ENCODE measurements around the gene ZNF501. TPM values are rescaled to one million over a fixed set of nuclear protein-coding genes. Genes with fewer than 3 reads are reported as not detected.

Gene ZNF501
- 1 to 10 TPM in 3 of 5 donors, not detected in 2; 2.8 to 7.2 (median 3.5) TPM for total RNA-seq
- 1 to 10 TPM in 2 of 3 donors, under 1 TPM in 1; 0.95 to 2.6 (median 1.2) TPM for polyA plus RNA-seq
- long read RNA-seq, donor 1, partial matches to known transcripts = 0 of 2 reads
- long read RNA-seq, donor 1, other reads (novel, unspliced or antisense) = 0 of 2 reads
- long read RNA-seq, donor 2, partial matches to known transcripts = 0 of 2 reads
- long read RNA-seq, donor 2, other reads (novel, unspliced or antisense) = 0 of 2 reads
- long read RNA-seq, donor 3 = 0 reads
- long read RNA-seq, donor 4 = 0 reads
- long read RNA-seq, donor 5, partial matches to known transcripts = 0 of 2 reads
- long read RNA-seq, donor 5, other reads (novel, unspliced or antisense) = 0 of 2 reads
- long read RNA-seq, donor 6 = 0 reads
- long read RNA-seq, donor 7, partial matches to known transcripts = 0 of 2 reads
- long read RNA-seq, donor 7, other reads (novel, unspliced or antisense) = 0 of 2 reads
- long read RNA-seq, donor 8, partial matches to known transcripts = 0 of 1 reads
- long read RNA-seq, donor 8, other reads (novel, unspliced or antisense) = 0 of 1 reads
- long read RNA-seq, donor 9 = 0 reads
- long read RNA-seq, donor 10 = 0 reads

GRCh38 chr3:44729384-44729910 lies at the start of gene ZNF501:
Gene ZNF501, plus strand, starts transcription at chr3:44729635. Its CDS starts 4,787 bp downstream, at chr3:44734422.
- peak; percentile 94 to 98 for DNase-seq
- WGBS, 5 donors = 0 to 1% (median 1%) methylated on average over 30 to 46 of the region's 46 CpGs
- H3K4me3 ChIP-seq = peak within 1 kb of the TSS; percentile 59 to 94 (median 74)
- H3K36me3 ChIP-seq = peaks cover 18 to 49% (median 37%) of the 10 kb centered on the region in 4 donors
- H3K9me3 ChIP-seq = peaks cover 25 to 88% (median 75%) of the 10 kb centered on the region in 4 donors
- H3K27me3 ChIP-seq = no peaks in the 10 kb centered on the region
- intact Hi-C loops (cut with DNase I; ENCODE audit: low total_unique reads) = no loop called here
- peaks cover 0 to 19% (median 11%) of the 10 kb centered on the region in 4 donors for H3K4me1 ChIP-seq
- TF ChIP-seq POLR2AphosphoS5 (IDR thresholded peaks at IDR 0.05) (peak; percentile 73 to 94 (median 79)), CTCF (IDR thresholded peaks at IDR 0.05) (no peak)
- H3K27ac ChIP-seq = peak within 1 kb of the TSS in 4 of 5 donors; percentile 33 to 81 (median 61)

GRCh38 chr3:44680921-44681455 lies 48.4 kb upstream of the ZNF501 start:
- H3K9me3 ChIP-seq = peaks cover 6 to 82% (median 45%) of the 10 kb centered on the region in 4 donors
- intact Hi-C loops (cut with DNase I; ENCODE audit: low total_unique reads) = no loop called here
- H3K36me3 ChIP-seq = peaks cover 0 to 36% (median 6%) of the 10 kb centered on the region in 4 donors
- TF ChIP-seq CTCF (IDR thresholded peaks at IDR 0.05) (no peak), POLR2A (IDR thresholded peaks at IDR 0.05) (no peak), POLR2AphosphoS5 (IDR thresholded peaks at IDR 0.05) (no peak), EP300 (IDR thresholded peaks at IDR 0.05) (no peak)
- DNase-seq = no peak
- H3K27me3 ChIP-seq = peaks cover 0 to 6% (median 0%) of the 10 kb centered on the region in 3 donors
- WGBS, 5 donors = 94 to 99% (median 97%) methylated on average over 4 of the region's 4 CpGs
- H3K27ac ChIP-seq = no peak overlapping the region
- H3K4me3 ChIP-seq = no peak overlapping the region
- H3K4me1 ChIP-seq = peaks cover 0 to 14% (median 9%) of the 10 kb centered on the region in 4 donors

DNA sequence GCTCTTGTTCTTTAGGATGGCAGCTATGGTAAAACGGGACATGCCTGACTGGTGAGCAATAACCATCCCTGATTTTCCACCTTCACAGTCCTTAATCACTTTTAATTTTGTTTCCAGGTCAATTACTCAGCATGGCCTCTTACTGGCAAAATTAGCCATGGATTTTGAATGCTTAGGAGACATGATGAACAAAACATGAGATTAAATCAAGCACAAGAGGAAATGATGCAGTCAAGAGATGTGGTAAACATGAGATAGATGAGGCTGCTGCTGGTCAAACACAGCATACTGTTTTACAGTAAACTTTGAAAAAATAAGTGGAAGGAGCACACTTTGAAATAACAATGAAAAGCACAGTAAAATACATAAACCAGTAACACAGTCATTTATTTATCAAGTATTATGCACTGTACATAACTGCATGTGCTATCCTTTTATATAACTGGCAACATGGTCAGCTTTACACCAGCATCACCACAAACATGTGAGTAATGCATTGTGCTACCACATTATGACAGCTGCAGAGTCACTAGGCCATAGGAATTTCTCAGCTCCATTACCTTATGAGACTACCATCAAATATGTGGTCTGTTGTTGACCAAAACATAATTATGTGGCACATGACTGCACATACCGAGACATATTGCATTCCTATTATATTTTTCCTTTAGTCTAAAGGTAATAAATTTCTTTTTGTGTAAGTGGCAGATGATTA lies 47.1 kb upstream of the ZNF501 start:
- no peak for TF ChIP-seq POLR2A (IDR thresholded peaks at IDR 0.05)
- TF ChIP-seq POLR2AphosphoS5 (IDR thresholded peaks at IDR 0.05) = no peak
- TF ChIP-seq CTCF (IDR thresholded peaks at IDR 0.05) = no peak
- TF ChIP-seq EP300 (IDR thresholded peaks at IDR 0.05) = no peak
- Histone ChIP-seq H3K36me3 (peaks cover 0 to 36% (median 6%) of the 10 kb centered on the region in 4 donors), H3K27me3 (peaks cover 0 to 6% (median 0%) of the 10 kb centered on the region in 3 donors), H3K4me3 (no peak overlapping the region), H3K9me3 (peaks cover 6 to 76% (median 42%) of the 10 kb centered on the region in 4 donors), H3K4me1 (peaks cover 0 to 15% (median 10%) of the 10 kb centered on the region in 4 donors), H3K27ac (no peak overlapping the region)
- intact Hi-C loops (cut with DNase I; ENCODE audit: low total_unique reads) = no loop called here
- WGBS, 5 donors = 86 to 95% (median 91%) methylated on average over 2 of the region's 2 CpGs
- DNase-seq = no peak
